ENCODE data around the gene SGMS2.

The SGMS2 gene

DNA sequence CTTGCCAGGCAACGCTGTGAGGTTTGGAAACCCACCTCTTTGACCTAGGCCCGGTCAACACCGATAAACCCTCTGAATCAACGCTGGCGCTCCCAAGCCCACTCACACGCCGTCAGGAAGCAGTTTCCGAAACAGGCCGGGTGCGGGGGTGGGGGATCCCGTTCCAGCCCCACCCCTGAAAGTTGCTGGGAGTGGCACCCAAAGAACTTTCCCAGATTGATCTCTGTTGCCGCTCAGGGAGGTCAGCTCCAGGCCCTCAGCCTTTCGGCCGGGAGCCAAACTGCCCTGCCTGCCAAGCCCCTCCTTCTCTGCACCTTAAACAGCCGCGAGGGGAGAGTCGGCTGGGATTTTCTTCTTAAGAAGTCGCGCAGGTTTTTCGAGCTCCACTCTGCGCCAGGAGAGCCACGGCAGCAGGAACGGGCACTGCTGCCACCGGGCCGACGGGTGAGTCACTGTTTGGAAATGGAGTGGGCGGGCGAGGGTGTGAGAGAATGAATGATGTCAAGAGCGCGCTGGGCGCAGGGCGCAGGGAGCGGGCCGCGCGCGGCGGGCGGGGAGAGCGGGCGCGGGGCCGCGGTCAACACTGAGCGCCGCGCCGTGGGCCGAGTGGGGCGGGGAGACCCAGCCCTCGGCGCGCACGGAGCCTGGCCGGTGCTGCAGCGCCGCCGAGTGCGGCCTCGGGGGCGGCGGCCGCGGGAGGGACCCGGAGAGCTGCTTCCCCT is at the start of gene SGMS2:
Gene SGMS2 (plus strand): TSS at position 583 of the 722 bp plus-strand sequence. CDS start 70,622 bp downstream, outside the sequence.
- no peak for DNase-seq (ENCODE audit: low read depth)

- DNase-seq (ENCODE audit: low read depth), result no peak
Measured at GRCh38 chr4:107777890-107778289, 46.8 kb upstream of the SGMS2 start.

- no peak for DNase-seq (ENCODE audit: low read depth)
Measured at GRCh38 chr4:107778784-107779530, 45.8 kb upstream of the SGMS2 start.

- no peak for DNase-seq (ENCODE audit: low read depth)
Measured at GRCh38 chr4:107780665-107781064, 44.1 kb upstream of the SGMS2 start.

DNA sequence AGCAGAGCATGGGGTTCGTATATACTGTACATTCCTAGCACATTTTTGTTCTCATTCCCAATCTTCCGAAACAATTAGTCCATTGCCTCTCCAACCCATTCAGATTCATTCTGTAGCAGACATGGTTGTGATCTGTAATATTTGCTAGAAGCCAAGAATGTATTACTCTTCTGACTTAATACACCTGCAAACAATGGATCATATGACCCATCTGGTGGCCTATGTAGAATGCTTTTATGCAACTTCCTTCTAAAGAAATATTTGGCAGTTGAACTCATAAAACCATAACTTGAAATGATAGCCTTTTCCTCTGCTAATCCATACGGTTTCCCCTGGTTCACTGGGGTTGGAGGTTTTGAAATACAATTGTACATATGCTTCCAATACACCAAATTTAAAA is 32.8 kb upstream of the SGMS2 start:
- no peak for DNase-seq (ENCODE audit: low read depth)

- DNase-seq (ENCODE audit: low read depth), result no peak
Measured at GRCh38 chr4:107792711-107793110, 32.0 kb upstream of the SGMS2 start.

DNA sequence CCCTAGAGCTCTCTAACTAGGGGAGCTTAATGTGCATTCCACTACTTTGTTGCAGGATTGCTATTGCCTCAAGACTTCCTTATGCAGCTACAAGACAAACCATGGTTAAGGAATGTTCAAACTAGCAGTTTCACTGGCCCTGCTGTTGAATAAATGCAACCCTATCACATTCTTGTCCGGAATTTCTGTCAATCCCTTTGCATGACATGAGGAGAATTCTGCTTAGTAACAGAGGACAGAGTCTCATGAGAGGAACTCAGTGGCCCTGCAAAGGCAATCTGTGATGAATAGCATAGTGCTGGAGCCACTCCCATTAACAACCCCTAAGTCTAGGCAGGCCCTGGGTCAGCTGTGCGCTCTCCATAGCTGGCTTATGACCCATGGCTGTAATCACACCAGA is 30.7 kb upstream of the SGMS2 start:
- DNase-seq (ENCODE audit: low read depth), result no peak

GRCh38 chr4:107799669-107800450 is 24.9 kb upstream of the SGMS2 start:
- no peak for DNase-seq (ENCODE audit: low read depth)

GRCh38 chr4:107800706-107801105 is 24.0 kb upstream of the SGMS2 start:
- no peak for DNase-seq (ENCODE audit: low read depth)

GRCh38 chr4:107801766-107802211 is 22.9 kb upstream of the SGMS2 start:
- DNase-seq (ENCODE audit: low read depth), result no peak

GRCh38 chr4:107804956-107805355 is 19.8 kb upstream of the SGMS2 start:
- no peak for DNase-seq (ENCODE audit: low read depth)

- DNase-seq (ENCODE audit: low read depth), result no peak
Measured at GRCh38 chr4:107806196-107806595, 18.5 kb upstream of the SGMS2 start.

GRCh38 chr4:107808572-107808971 is 16.2 kb upstream of the SGMS2 start:
- DNase-seq (ENCODE audit: low read depth), result no peak

- DNase-seq (ENCODE audit: low read depth), result no peak
Measured at GRCh38 chr4:107809210-107809609, 15.5 kb upstream of the SGMS2 start.

GRCh38 chr4:107814758-107815157 is 10.0 kb upstream of the SGMS2 start:
- no peak for DNase-seq (ENCODE audit: low read depth)

GRCh38 chr4:107815158-107815557 is 9.6 kb upstream of the SGMS2 start:
- DNase-seq (ENCODE audit: low read depth), result no peak

GRCh38 chr4:107818301-107818910 is 6.3 kb upstream of the SGMS2 start:
- DNase-seq (ENCODE audit: low read depth), result no peak

DNA sequence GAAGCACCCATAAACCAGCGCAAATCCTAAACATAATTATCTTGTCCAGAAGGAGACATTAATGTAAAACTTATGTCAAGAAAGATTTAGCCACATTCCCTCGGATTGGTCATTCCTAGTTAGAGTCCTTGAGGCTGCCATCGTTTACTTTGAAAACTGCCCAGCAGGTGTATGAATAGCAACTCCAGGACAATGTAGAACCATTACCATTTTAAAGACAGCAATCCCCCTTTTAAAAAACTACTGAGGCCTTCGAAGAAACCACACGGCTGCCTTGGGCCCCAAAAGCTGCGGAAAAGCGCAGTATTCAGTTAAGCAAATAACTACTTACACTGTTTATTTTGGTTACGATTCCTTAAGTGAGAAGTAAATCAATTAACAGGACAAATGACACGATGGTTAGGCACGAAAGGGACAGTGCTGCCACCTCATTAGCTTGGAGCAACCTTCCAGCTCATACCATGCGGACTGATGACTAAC is 822 bp upstream of the SGMS2 start:
- DNase-seq (ENCODE audit: low read depth), result no peak

DNA sequence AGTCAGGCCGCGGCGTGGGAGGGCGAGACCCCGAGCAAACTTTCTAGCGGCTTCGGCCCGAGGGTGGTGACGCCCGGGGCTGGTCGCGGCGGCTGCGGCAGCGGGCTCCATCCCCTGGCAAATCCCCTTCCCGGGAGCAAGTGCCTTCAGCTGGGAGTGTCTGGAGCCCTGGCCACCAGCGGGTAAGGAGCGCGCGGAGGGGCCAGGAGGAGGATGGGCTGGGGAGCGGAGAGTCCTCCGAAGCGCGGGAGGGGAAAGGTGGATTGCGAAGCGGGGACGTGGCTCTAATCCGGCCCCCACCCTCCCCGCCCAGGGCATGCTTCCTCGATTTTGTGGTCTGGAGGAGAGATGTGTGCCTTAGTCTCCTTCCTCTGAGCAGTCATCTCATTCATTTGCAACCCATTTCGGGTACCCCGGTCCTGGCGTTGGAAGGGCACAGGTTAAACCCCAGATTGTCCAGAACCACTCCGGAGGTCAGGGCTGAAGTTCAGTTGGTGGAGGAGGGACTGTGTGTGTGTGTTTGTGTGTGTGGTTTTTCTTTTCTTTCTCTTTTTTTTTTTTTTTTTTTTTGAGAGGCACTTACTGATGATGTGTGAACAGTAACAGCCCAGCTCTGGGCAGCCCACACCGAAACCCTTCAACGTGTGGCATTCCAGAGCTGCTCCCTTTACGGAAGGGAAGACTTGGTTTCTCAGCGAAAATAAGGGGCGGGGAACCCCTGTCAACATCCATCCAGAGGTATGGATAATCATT is 516 bp downstream of the SGMS2 start:
- DNase-seq (ENCODE audit: low read depth), result no peak

DNA sequence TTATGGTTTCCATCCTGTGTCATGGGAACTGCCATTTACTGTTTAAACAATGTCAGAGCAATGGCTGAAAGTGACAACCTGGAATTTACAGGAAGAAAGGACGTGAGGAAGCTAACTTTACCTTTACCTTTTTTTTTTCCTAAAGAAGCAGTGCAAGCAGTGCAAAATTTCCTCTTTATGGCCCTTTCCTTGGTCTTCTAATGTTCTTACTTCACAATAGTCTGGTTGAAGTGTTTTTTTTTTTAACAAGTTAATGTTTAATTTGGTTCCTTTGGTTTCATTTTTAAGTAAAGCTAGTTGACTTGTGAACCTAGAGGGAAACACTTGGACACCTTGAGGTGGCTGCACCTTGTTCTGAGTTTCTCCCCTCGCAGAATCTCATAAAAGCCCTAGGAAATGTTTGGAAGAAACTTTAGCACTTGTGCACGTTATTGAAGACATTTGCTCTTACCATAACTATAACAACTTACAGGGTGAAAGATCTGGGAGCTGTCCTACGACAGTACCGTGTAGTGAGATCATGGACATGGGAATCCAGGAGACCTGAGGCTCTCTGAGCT is 1.8 kb downstream of the SGMS2 start:
- no peak for DNase-seq (ENCODE audit: low read depth)
